ENCODE measurements around the gene PLVAP.

- TF ChIP-seq GATAD2A (IDR thresholded peaks at IDR 0.05) (no peak), FOXK2 (conservative IDR thresholded peaks at IDR 0.05 in 1 of 2, IDR thresholded peaks at IDR 0.05 in 1 of 2; ENCODE audit: low read depth in 2 of 2) (no peak), SP1 (CRISPR knock-in tag; IDR thresholded peaks at IDR 0.05) (no peak), DMBX1 (CRISPR knock-in tag; IDR thresholded peaks at IDR 0.05; ENCODE audit: borderline replicate concordance) (no peak), TEAD4 (IDR thresholded peaks at IDR 0.05; ENCODE audit: low read length) (no peak), TEAD4 (CRISPR knock-in tag; IDR thresholded peaks at IDR 0.05; ENCODE audit: borderline replicate concordance) (no peak), SIX5 (IDR thresholded peaks at IDR 0.05; ENCODE audit: borderline replicate concordance in 1 of 2, insufficient read depth in 1 of 2, low read depth in 1 of 2, low read length in 2 of 2) (no peak), JUND (IDR thresholded peaks at IDR 0.05; ENCODE audit: borderline replicate concordance, low read depth, low read length) (no peak), JUND (tag; IDR thresholded peaks at IDR 0.05; ENCODE audit: borderline replicate concordance, low read depth, low read length) (no peak), E2F4 (CRISPR knock-in tag; IDR thresholded peaks at IDR 0.05; ENCODE audit: low read depth) (no peak), HDGF (IDR thresholded peaks at IDR 0.05) (no peak), MLLT1 (IDR thresholded peaks at IDR 0.05) (no peak), BRCA1 (IDR thresholded peaks at IDR 0.05) (no peak), BRCA1 (CRISPR knock-in tag; IDR thresholded peaks at IDR 0.05) (no peak)
Observed at GRCh38 chr19:17314007-17314593, 63.0 kb downstream of the PLVAP start.

All from K562 (cell line).